Memory B cell (primary cell): ENCODE results near the gene NEURL2.

Experiments used
- ATAC-seq: fragments of 150-1000 bp; cut with Tn5 transposase; 2 replicates; pipeline ENCODE4 v1.10.0; 2021; ENCODE audit warnings: low read depth, mild to moderate bottlenecking, moderate library complexity
- DNase-seq, 2 donors: peaks; one replicate each; pipeline ENCODE4 v3.0.0; 2022; ENCODE audit warnings: low spot score in 2 of 2
- H3K27ac Mint-ChIP-seq: one replicate; pipeline ENCODE4 v1.8.0; 2022; ENCODE audit warnings: mild to moderate bottlenecking, moderate library complexity, mixed read lengths
- H3K27me3 Mint-ChIP-seq: one replicate; pipeline ENCODE4 v1.8.0; 2022; ENCODE audit warnings: mixed read lengths
- H3K36me3 Mint-ChIP-seq: one replicate; pipeline ENCODE4 v1.8.0; 2022; ENCODE audit warnings: mild to moderate bottlenecking, mixed read lengths
- H3K4me1 Mint-ChIP-seq: one replicate; pipeline ENCODE4 v1.8.0; 2022; ENCODE audit warnings: mixed read lengths
- H3K4me3 Mint-ChIP-seq: one replicate; pipeline ENCODE4 v1.8.0; 2022; ENCODE audit warnings: mild to moderate bottlenecking, moderate library complexity, mixed read lengths
- H3K9me3 Mint-ChIP-seq: one replicate; pipeline ENCODE4 v1.8.0; 2022; ENCODE audit warnings: mixed read lengths

Gene NEURL2

DNA sequence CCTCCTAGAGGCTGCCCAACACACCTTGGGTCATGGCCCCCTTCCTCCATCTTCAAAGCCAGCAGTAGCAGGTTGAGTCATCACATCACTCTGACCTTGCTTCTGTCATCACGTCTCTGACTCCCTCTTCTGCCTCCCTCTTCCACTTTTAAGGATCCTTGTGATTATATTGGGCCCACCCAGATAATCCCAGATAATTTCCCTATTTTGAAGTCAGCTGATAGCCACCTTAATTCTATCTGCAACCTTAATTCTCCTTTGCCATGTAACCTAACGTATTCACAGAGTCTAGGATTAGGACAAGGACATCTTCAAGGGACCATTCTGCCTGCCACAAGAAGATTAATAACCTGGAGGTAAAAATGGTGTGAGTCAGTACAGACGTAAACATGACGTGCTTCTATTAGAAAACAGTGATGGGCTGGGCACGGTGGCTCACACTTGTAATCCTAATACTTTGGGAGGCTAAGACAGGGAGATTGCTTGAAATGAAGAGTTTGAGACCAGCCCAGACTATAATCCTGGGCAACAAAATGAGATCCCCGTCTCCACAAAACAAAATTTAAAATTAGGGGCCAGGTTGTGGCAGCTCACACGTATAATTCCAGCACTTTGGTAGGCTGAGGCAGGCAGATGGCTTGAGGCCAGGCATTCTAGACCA is 30.3 kb downstream of the NEURL2 start:
- Mint-ChIP-seq H3K4me1 (peaks cover 16% of the 10 kb centered on the region), H3K9me3 (no peaks in the 10 kb centered on the region), H3K27me3 (no peaks in the 10 kb centered on the region), H3K4me3 (no peak overlapping the region), H3K36me3 (peaks cover 3% of the 10 kb centered on the region), H3K27ac (no peak overlapping the region)
- ATAC-seq (no peak), DNase-seq (no peak)

DNA sequence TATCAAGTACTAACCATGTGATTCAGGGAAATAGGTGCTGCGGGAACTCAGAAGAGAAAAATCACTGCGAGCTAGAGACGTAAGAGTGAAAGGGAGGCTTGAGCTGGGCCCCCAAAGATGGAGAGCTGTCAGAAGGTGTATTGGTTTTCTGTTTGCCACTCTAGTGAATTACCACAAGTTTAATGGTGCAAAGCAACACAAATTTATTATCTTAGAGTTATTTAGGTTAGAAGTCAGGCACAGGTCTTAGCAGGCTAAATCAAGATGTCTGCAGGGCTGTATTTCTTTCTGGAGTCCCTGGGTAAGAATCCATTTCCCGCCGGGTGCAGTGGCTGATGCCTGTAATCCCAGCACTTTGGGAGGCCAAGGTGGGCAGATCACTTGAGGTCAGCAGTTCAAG is 31.1 kb downstream of the NEURL2 start:
- no peak for ATAC-seq
- no peak for DNase-seq
- no peak overlapping the region for H3K27ac Mint-ChIP-seq
- H3K9me3 Mint-ChIP-seq, result no peaks in the 10 kb centered on the region
- H3K4me1 Mint-ChIP-seq, result peaks cover 16% of the 10 kb centered on the region
- peaks cover 3% of the 10 kb centered on the region for H3K36me3 Mint-ChIP-seq
- no peak overlapping the region for H3K4me3 Mint-ChIP-seq
- H3K27me3 Mint-ChIP-seq, result no peaks in the 10 kb centered on the region

DNA sequence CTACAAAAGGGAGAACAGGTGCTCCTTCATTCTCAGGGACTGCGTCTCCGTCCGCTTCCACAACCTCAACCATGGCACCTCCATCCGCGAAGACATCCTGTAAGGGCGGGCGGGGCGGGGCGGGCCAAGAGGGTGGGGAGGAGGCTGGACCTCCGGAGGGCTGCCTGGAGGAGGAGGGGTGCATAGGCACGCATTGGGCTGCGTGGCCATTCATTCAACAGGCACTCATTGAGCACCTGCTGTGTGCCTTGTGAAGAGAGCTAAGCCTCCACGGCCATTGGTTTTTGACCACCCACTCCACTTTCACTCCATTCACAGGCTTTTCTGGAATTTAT is 33.2 kb downstream of the NEURL2 start:
- ATAC-seq (peak; percentile 9), DNase-seq (no peak)
- Mint-ChIP-seq H3K36me3 (peaks cover 2% of the 10 kb centered on the region), H3K4me3 (peak overlapping the region; percentile 96), H3K27me3 (no peaks in the 10 kb centered on the region), H3K27ac (peak overlapping the region; percentile 93), H3K4me1 (peaks cover 13% of the 10 kb centered on the region), H3K9me3 (no peaks in the 10 kb centered on the region)

DNA sequence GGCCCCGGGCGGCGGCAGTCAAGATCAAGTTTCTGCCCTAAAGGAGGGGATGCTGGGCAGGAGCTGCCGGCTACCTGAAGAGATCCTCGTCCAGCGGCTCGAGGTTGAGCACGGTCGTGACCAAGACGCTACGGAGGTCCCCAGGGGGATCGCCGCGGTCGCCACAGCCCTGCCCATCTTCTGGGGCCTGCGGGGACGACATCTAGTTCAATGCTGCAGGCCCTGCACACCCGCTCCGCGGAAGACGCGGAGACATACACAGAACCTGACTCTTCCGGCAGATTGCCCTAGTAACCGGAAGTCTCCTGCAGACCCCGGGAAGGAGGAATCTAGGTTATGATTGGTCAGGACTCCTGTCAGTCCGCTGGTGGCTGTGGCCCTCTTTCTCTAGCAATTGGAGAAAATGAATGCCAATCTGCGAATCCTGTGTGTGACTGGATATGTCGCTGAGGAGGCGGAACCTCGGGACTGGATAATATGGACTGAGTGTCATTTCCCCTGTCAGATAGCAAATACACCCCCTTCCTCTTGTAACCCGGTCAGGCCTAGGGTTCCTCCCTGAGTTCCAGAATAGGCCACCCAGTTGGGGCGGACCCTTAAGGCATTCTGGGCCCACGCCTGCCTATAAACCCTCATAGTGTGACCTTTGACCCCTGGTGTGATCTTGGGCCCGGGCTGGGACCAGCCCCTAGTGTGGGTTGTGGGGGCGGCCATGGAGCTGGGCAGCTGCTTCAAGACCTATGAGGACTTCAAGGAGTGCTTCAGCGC is 33.7 kb downstream of the NEURL2 start, which contains the start of the genes ACOT8 and ZSWIM3:
ACOT8 (minus strand) TSS at position 279 of the 768 bp plus-strand sequence; CDS start at position 202, 77 bp downstream.
ZSWIM3 (plus strand) TSS at position 501 of the 768 bp plus-strand sequence; CDS start at position 713, 212 bp downstream.
- Mint-ChIP-seq H3K27ac (peak within 1 kb of the TSS; percentile 93), H3K36me3 (peaks cover 4% of the 10 kb centered on the region), H3K9me3 (no peaks in the 10 kb centered on the region), H3K27me3 (no peaks in the 10 kb centered on the region), H3K4me3 (peak within 1 kb of the TSS; percentile 96), H3K4me1 (peaks cover 13% of the 10 kb centered on the region)
- ATAC-seq (peak; percentile 96), DNase-seq (peak; percentile 79 to 96)

DNA sequence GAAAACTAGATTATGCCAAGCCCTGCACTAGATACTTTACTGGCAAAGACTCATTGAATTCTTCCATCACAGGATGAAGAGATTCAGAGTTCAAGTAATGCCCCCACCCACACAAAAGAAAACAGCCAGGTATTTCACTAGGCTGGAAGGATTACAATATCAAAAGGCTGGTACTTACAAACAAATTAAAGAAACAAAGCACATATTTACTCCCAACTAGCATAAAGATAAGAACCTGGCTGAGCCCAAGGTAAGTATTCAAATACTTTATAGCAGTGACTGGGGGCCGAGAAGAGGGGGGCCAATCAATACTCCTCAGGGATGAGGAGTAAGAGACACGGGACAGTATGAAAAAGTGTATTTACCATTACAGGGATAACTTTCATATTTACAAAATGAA is 37.5 kb downstream of the NEURL2 start:
- DNase-seq (no peak), ATAC-seq (no peak)
- H3K4me1 Mint-ChIP-seq, result peaks cover 8% of the 10 kb centered on the region
- peaks cover 8% of the 10 kb centered on the region for H3K36me3 Mint-ChIP-seq
- no peaks in the 10 kb centered on the region for H3K27me3 Mint-ChIP-seq
- H3K27ac Mint-ChIP-seq, result no peak overlapping the region
- H3K4me3 Mint-ChIP-seq, result no peak overlapping the region
- H3K9me3 Mint-ChIP-seq, result no peaks in the 10 kb centered on the region

DNA sequence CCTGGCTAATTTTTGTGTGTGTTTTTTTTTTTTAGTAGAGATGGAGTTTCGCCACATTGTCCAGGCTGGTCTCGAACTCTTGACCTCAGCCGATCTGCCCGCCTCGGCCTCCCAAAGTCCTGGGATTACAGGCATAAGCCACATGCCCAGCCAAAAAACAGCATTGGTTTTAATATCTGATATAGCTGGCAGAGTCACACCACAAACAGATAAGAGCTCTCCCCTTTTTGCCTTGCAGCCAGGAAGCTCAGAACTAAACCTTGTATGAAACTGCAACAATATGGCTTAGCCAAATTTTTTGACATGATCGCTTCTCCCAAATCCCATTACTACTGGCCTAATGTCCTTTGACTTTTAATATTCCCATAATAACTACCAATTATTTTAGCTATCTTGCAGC is 38.7 kb downstream of the NEURL2 start:
- Mint-ChIP-seq H3K27ac (no peak overlapping the region), H3K27me3 (no peaks in the 10 kb centered on the region), H3K9me3 (no peaks in the 10 kb centered on the region), H3K4me3 (no peak overlapping the region), H3K36me3 (peaks cover 9% of the 10 kb centered on the region), H3K4me1 (peaks cover 2% of the 10 kb centered on the region)
- no peak for DNase-seq
- no peak for ATAC-seq

DNA sequence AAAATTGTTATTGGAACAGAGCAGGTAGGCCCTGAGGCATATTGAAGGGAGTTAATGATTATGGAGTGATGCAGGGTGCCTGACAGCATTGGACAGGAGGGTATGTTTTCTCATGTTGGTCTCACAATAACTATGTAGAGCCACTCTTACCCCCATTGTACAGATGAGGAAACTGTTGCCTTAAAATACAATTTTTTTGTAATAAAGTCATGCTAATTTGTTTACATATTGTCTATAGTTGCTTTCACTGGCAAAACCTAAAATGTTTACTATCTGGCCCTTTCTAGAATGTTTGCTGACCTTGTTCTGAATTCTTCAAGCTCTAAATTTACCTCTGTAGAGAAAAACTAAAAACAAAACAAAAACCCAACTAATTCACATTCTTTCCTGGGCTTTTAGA is 39.5 kb downstream of the NEURL2 start:
- no peak overlapping the region for H3K4me3 Mint-ChIP-seq
- H3K36me3 Mint-ChIP-seq, result peaks cover 9% of the 10 kb centered on the region
- DNase-seq, result no peak
- ATAC-seq, result no peak
- H3K4me1 Mint-ChIP-seq, result peaks cover 2% of the 10 kb centered on the region
- no peaks in the 10 kb centered on the region for H3K27me3 Mint-ChIP-seq
- H3K27ac Mint-ChIP-seq, result no peak overlapping the region
- no peaks in the 10 kb centered on the region for H3K9me3 Mint-ChIP-seq

DNA sequence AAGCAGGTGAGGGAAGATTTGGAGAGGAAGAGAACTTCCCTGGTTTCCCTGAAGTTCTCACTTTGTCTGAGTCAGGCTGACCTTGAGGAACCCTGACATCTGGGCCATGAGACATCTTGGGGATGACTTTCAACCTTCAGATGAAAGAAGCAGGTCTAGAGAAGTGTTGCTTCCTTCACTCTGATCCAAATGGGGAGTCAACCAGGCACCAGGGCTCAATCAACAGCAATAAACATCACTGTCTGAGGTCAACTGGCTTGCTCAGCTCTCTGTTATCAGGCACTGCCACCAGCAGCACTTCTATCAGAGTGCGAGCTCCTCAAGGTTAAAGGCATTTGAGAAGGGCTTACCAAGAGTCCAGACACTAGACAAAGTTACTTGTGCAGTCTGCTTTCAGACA is 40.1 kb downstream of the NEURL2 start:
- Mint-ChIP-seq H3K4me1 (peaks cover 2% of the 10 kb centered on the region), H3K36me3 (peaks cover 9% of the 10 kb centered on the region), H3K4me3 (no peak overlapping the region), H3K9me3 (no peaks in the 10 kb centered on the region), H3K27me3 (no peaks in the 10 kb centered on the region), H3K27ac (no peak overlapping the region)
- ATAC-seq, result no peak
- no peak for DNase-seq

DNA sequence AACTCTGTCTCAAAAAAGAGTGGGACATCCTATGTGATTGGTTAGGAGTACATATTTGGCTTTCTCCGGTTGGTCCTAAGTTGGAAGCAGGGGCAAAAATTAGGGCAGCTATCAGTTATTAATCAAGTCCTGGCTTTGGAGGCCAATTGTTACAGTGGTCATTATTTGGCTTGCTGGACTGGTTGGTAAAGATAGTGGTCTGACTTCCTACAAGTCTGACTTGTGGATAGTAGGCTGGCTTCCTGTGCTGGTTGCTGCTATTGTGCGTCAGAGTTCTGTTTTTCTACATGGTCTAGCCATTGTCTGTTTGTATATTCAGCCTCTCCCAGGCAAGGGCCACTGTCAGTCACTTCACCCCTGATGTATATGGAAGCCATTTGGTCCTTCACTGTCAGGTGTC is 40.8 kb downstream of the NEURL2 start:
- Mint-ChIP-seq H3K9me3 (no peaks in the 10 kb centered on the region), H3K27me3 (no peaks in the 10 kb centered on the region), H3K36me3 (peaks cover 11% of the 10 kb centered on the region), H3K27ac (no peak overlapping the region), H3K4me3 (no peak overlapping the region), H3K4me1 (peaks cover 2% of the 10 kb centered on the region)
- ATAC-seq (no peak), DNase-seq (no peak)

DNA sequence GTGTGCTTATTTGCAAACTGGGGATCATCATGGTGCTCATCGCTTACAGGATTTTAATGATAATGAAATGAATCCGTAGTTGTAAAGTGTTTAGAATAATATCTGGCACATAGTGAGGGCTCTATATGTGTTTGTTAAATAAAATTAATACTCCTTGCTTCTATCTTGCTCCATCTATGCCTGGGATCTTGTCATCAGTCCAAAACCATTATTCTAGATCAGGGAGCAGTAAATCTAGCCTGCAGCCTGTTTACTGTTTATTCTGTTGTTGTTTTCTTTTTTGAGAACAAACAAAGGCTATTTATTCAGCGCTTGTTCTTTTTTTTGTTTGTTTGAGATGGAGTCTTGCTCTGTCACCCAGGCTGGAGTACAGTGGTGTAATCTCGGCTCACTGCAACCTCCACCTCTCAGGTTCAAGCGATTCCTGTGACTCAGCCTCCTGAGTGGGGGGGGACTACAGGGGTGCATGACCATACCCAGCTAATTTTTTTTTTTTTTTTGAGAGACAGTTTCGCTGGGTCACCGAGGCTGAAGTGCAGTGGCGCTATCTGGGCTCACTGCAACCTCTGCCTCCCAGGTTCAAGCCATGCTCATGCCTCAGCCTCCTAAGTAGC is 41.9 kb downstream of the NEURL2 start:
- no peak overlapping the region for H3K4me3 Mint-ChIP-seq
- peaks cover 16% of the 10 kb centered on the region for H3K36me3 Mint-ChIP-seq
- ATAC-seq (no peak), DNase-seq (no peak)
- no peaks in the 10 kb centered on the region for H3K27me3 Mint-ChIP-seq
- peak overlapping the region; percentile 74 for H3K27ac Mint-ChIP-seq
- H3K9me3 Mint-ChIP-seq, result no peaks in the 10 kb centered on the region
- H3K4me1 Mint-ChIP-seq, result peaks cover 2% of the 10 kb centered on the region

DNA sequence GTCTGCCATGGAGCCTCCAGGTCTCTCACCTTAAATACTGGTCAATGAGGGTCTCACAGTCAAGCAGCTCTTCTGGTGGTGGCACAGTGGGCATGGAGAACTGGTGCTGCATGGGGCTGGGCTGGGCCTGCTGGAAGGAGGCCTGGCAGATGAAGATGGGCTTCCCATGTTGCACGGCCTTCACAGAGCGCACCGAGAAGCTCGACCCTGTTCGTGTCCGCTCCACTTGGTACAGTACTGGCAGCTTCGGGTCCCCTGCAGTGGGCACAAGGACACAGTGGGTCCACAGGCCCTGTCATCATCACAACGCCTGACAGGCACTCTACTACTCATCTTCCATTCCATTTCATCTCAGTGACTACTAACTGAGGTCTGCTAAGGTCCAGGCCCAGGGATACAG is 42.6 kb downstream of the NEURL2 start:
- no peak for DNase-seq
- ATAC-seq, result no peak
- Mint-ChIP-seq H3K36me3 (peaks cover 16% of the 10 kb centered on the region), H3K4me3 (no peak overlapping the region), H3K27ac (peak overlapping the region; percentile 74), H3K9me3 (no peaks in the 10 kb centered on the region), H3K4me1 (peaks cover 2% of the 10 kb centered on the region), H3K27me3 (no peaks in the 10 kb centered on the region)

DNA sequence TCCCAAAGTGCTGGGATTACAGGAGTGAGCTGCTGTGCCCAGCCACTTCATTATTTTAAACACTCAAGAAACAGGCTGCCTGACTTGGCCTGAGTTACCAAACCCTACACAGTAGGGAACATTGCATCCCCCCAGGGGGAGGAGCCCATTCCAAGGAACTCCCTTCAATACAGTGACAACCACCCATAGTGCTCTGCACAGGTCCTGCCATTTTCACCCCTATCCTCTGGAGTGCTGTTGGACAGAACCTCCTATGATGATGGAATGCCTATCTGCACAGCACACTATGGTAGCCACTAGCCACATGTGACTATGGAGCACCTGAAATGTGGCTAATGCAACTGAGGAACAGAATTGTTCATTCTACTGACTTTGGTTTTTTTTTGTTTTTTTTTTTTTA is 45.6 kb downstream of the NEURL2 start:
- Mint-ChIP-seq H3K9me3 (no peaks in the 10 kb centered on the region), H3K36me3 (peaks cover 17% of the 10 kb centered on the region), H3K27ac (no peak overlapping the region), H3K27me3 (no peaks in the 10 kb centered on the region), H3K4me3 (no peak overlapping the region), H3K4me1 (peaks cover 9% of the 10 kb centered on the region)
- DNase-seq, result no peak
- ATAC-seq, result no peak

DNA sequence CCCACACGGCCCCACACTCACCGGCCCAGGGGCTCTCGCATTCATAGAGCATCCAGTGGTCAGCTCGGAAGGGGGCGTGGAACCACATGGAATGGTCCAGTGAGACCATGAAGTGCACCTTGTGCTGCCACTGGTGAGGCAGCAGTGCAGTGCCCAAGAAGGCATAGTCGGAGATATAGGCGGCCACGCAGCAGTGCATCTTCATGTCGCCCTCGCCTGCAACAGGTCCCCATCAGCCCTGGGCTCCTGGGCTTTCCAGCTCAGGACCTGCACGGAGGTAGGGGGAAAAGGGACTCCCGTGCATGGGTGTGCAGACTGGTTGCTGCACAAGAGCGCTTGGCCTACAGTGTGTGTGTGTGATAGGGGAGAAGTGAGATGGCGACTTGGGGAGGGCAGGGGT is 47.5 kb downstream of the NEURL2 start:
- DNase-seq (no peak), ATAC-seq (no peak)
- H3K36me3 Mint-ChIP-seq, result peaks cover 14% of the 10 kb centered on the region
- H3K27me3 Mint-ChIP-seq, result no peaks in the 10 kb centered on the region
- H3K4me1 Mint-ChIP-seq, result peaks cover 9% of the 10 kb centered on the region
- no peak overlapping the region for H3K4me3 Mint-ChIP-seq
- no peaks in the 10 kb centered on the region for H3K9me3 Mint-ChIP-seq
- H3K27ac Mint-ChIP-seq, result no peak overlapping the region

DNA sequence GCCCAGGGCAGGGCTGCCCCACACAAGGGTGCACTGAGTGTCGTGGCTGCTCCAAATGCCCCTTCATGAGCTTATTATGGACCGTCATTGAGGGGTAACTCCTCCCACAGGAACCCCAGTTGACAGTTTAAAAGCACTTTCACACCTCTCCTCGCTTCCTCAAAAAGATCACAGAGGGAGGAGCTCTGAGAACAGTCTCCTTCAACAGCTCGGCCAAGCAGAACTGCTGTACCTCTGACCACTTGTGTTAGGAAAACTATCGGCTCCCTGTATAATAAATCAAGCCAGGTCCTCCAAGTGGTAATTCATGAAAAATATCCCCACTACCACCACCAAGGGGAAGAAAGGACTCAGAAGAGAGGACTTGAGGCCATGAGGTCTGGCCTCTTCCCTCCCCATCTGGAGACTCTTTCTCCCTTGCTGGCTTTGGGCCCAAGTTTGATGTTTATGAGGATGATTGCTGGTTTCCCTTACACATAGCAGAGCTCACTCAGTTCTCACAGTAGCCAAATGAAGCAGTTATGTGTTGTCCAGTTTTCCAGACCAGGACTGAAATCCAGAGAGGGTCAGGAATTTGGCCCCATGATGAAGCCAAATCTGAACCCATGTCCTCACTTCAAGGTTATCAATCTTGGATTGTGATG is 48.7 kb downstream of the NEURL2 start:
- Mint-ChIP-seq H3K36me3 (peaks cover 13% of the 10 kb centered on the region), H3K4me1 (peaks cover 9% of the 10 kb centered on the region), H3K27ac (peak overlapping the region; percentile 65), H3K9me3 (no peaks in the 10 kb centered on the region), H3K4me3 (peak overlapping the region; percentile 33), H3K27me3 (no peaks in the 10 kb centered on the region)
- ATAC-seq (peak; percentile 100), DNase-seq (peak in 1 of 2 donors; percentile 37)
